OCI-LY1 (cell line): Measurements from ENCODE around the gene TMEM88.

Source experiments
- H2AFZ ChIP-seq: fragments of 200-600 bp; sonication (generic), shearing (Covaris generic); 2 replicates; pipeline ENCODE4 v1.6.0; 2014; ENCODE audit warnings: antibody characterized with exemption, mild to moderate bottlenecking, low read length
- H3F3A ChIP-seq: fragments of 200-600 bp; sonication (generic), shearing (Covaris generic); 2 replicates; pipeline ENCODE4 v1.6.0; 2014; ENCODE audit warnings: mild to moderate bottlenecking, antibody characterized with exemption, low read length, moderate library complexity; ENCODE audit not compliant: insufficient read depth
- H3K27ac ChIP-seq: fragments of 200-600 bp; sonication (generic); 2 replicates; pipeline ENCODE4 v1.5.1; 2014; ENCODE audit warnings: low read length, mixed run types, mild to moderate bottlenecking, low read depth; ENCODE audit not compliant: poor library complexity, severe bottlenecking
- H3K27me3 ChIP-seq: fragments of 200-600 bp; sonication (generic); 2 replicates; pipeline ENCODE4 v1.6.0; 2014; ENCODE audit warnings: antibody characterized with exemption, mild to moderate bottlenecking, low read length, moderate library complexity; ENCODE audit not compliant: insufficient read depth
- H3K36me3 ChIP-seq: fragments of 200-600 bp; sonication (generic); 2 replicates; pipeline ENCODE4 v1.6.1; 2014; ENCODE audit warnings: mild to moderate bottlenecking, antibody characterized with exemption, low read length, moderate library complexity, mixed read lengths; ENCODE audit not compliant: insufficient read depth
- H3K4me1 ChIP-seq: fragments of 200-600 bp; sonication (generic); 2 replicates; pipeline ENCODE4 v1.5.1; 2014; ENCODE audit warnings: mild to moderate bottlenecking, low read length, moderate library complexity; ENCODE audit not compliant: insufficient read depth, severe bottlenecking
- H3K4me2 ChIP-seq: fragments of 200-600 bp; sonication (generic), shearing (Covaris generic); 2 replicates; pipeline ENCODE4 v1.6.1; 2014; ENCODE audit warnings: low read length
- H3K4me3 ChIP-seq: fragments of 200-600 bp; sonication (generic); 2 replicates; pipeline ENCODE4 v1.5.1; 2014; ENCODE audit warnings: low read length, low read depth, mild to moderate bottlenecking, mixed read lengths; ENCODE audit not compliant: poor library complexity, severe bottlenecking
- H3K79me2 ChIP-seq: fragments of 200-600 bp; shearing (Covaris generic); 2 replicates; pipeline ENCODE4 v1.6.1; 2016; ENCODE audit warnings: mixed run types, low read length, mixed read lengths; ENCODE audit not compliant: insufficient read depth
- H3K9ac ChIP-seq: fragments of 200-600 bp; sonication (generic), shearing (Covaris generic); 2 replicates; pipeline ENCODE4 v1.6.1; 2014; ENCODE audit warnings: mild to moderate bottlenecking, low read length, mixed read lengths
- H3K9me2 ChIP-seq: fragments of 200-600 bp; sonication (generic), shearing (Covaris generic); 2 replicates; pipeline ENCODE4 v1.6.1; 2014; ENCODE audit warnings: low read depth, mild to moderate bottlenecking, low read length, mixed read lengths
- H3K9me3 ChIP-seq: fragments of 200-600 bp; shearing (Covaris generic); 2 replicates; pipeline ENCODE4 v1.6.1; 2014; ENCODE audit warnings: low read length, mixed read lengths
- H4K20me1 ChIP-seq: fragments of 200-600 bp; sonication (generic), shearing (Covaris generic); 2 replicates; pipeline ENCODE4 v1.6.0; 2016; ENCODE audit warnings: mild to moderate bottlenecking, low read length; ENCODE audit not compliant: insufficient read depth
- EZH2 ChIP-seq: fragments of 200-600 bp; sonication (generic), shearing (Covaris generic); IDR thresholded peaks from 2 replicates; pipeline ENCODE4 v1.8.0; 2017; ENCODE audit warnings: borderline replicate concordance, mixed run types, mild to moderate bottlenecking, antibody characterized with exemption, low read length, moderate library complexity, mixed read lengths
- TF ChIP-seq, protein P1 (sequence below): fragments of 200-600 bp; sonication (generic), shearing (Covaris generic); IDR thresholded peaks from 2 replicates; pipeline ENCODE4 v1.5.1; 2017; ENCODE audit warnings: mild to moderate bottlenecking, antibody characterized with exemption, low read length, moderate library complexity, mixed read lengths

Gene TMEM88, protein sequence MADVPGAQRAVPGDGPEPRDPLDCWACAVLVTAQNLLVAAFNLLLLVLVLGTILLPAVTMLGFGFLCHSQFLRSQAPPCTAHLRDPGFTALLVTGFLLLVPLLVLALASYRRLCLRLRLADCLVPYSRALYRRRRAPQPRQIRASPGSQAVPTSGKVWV

DNA sequence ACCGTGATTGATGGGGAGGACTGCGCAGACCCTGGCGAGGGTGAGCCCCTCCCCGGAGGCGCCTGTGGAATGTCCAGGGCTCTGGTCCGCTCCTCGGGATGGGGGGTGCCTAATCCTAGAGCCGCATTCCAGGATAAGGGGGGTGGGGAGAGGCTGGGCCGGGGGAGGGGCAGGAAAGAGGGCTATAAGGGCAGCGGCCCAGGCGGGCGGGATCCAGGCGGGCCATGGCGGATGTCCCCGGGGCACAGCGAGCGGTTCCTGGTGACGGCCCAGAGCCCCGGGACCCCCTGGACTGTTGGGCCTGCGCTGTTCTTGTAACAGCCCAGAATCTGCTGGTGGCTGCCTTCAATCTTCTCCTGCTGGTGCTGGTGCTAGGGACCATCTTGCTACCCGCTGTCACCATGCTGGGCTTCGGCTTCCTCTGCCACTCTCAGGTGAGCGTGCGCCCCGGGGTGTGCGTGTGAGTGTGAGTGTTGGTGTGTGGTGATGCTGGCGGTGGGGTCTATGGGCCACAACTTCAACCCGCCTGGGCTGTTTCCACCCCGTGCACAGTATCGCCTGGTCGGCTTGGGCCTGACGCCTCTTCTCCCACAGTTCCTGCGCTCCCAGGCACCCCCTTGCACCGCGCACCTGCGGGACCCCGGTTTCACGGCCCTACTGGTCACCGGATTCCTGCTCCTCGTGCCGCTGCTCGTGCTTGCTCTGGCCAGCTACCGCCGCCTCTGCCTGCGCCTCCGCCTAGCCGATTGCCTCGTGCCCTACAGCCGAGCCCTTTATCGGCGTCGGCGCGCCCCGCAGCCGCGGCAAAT lies at the start of gene TMEM88:
TSS of gene TMEM88 (plus strand) at position 216 of the 809 bp plus-strand sequence. CDS start at position 225, 9 bp downstream.
- TF ChIP-seq, protein P1, sequence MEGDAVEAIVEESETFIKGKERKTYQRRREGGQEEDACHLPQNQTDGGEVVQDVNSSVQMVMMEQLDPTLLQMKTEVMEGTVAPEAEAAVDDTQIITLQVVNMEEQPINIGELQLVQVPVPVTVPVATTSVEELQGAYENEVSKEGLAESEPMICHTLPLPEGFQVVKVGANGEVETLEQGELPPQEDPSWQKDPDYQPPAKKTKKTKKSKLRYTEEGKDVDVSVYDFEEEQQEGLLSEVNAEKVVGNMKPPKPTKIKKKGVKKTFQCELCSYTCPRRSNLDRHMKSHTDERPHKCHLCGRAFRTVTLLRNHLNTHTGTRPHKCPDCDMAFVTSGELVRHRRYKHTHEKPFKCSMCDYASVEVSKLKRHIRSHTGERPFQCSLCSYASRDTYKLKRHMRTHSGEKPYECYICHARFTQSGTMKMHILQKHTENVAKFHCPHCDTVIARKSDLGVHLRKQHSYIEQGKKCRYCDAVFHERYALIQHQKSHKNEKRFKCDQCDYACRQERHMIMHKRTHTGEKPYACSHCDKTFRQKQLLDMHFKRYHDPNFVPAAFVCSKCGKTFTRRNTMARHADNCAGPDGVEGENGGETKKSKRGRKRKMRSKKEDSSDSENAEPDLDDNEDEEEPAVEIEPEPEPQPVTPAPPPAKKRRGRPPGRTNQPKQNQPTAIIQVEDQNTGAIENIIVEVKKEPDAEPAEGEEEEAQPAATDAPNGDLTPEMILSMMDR: no peak
- no peak for TF ChIP-seq EZH2
- Histone ChIP-seq H3K9ac (peak within 1 kb of the TSS; percentile 34; the same call in 1 of the 2 replicates), H3K27ac (peak within 1 kb of the TSS; percentile 92), H3K4me2 (peak within 1 kb of the TSS; percentile 80), H3K9me3 (no peaks in the 10 kb centered on the region), H3K4me1 (peaks cover 50% of the 10 kb centered on the region), H3K4me3 (peak within 1 kb of the TSS; percentile 65), H3F3A (peaks cover 5% of the 10 kb centered on the region), H3K27me3 (no peaks in the 10 kb centered on the region), H3K79me2 (no peaks in the 10 kb centered on the region), H4K20me1 (no peaks in the 10 kb centered on the region), H2AFZ (no peak within 1 kb of the TSS), H3K9me2 (no peaks in the 10 kb centered on the region), H3K36me3 (peaks cover 37% of the 10 kb centered on the region)

DNA sequence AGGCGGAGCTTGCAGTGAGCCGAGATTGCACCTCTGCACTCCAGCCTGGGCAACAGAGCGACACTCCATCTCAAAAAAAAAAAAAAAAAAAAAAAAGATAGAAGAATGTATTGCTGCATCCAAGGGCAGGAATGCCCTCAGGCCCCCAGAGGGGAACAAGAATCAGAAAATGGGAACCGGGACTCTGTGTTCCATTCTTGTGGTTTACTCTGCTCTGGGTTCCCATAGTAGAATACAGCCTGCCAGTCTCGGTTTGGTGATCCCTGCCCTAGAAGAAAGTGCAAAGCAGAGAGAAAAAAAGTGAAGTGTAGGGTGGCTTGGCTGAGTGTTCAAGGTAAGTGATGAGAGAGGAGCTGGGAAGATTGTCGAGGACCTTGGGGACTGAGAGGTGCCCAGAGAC lies 48.3 kb upstream of the TMEM88 start:
- TF ChIP-seq, protein P1: no peak
- no peak for TF ChIP-seq EZH2
- no peak overlapping the region for H3K4me2 ChIP-seq
- H3K9ac ChIP-seq: no peak overlapping the region
- no peaks in the 10 kb centered on the region for H3K4me1 ChIP-seq
- no peaks in the 10 kb centered on the region for H3F3A ChIP-seq
- no peaks in the 10 kb centered on the region for H4K20me1 ChIP-seq
- no peak overlapping the region for H3K27ac ChIP-seq
- no peaks in the 10 kb centered on the region for H3K9me2 ChIP-seq
- H3K36me3 ChIP-seq: no peaks in the 10 kb centered on the region
- no peaks in the 10 kb centered on the region for H3K79me2 ChIP-seq
- H3K4me3 ChIP-seq: no peak overlapping the region
- H3K9me3 ChIP-seq: no peaks in the 10 kb centered on the region
- no peak overlapping the region for H2AFZ ChIP-seq
- H3K27me3 ChIP-seq: no peaks in the 10 kb centered on the region; the same call in 1 of the 2 replicates

DNA sequence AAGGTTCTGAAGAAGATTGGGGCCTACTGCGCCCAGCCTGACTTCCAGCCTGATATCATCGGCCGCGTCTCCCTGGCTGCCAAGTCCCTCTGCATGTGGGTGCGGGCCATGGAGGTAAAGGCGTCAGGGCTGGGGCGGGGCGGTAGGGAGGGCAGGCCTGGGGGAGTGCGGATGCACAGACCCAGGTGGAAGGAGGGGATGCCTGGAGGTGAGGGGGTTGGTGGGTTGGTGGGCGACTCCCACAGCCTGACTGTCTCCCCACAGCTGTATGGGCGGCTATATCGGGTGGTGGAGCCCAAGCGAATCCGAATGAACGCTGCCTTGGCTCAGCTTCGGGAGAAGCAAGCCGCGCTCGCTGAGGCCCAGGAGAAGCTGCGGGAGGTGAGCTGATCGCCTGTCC lies 47.7 kb upstream of the TMEM88 start:
- no peak overlapping the region for H3K27ac ChIP-seq
- no peak overlapping the region for H3K4me3 ChIP-seq
- H2AFZ ChIP-seq: no peak overlapping the region
- no peaks in the 10 kb centered on the region for H3K36me3 ChIP-seq
- H3K9ac ChIP-seq: no peak overlapping the region
- no peaks in the 10 kb centered on the region for H3F3A ChIP-seq
- H4K20me1 ChIP-seq: no peaks in the 10 kb centered on the region
- H3K27me3 ChIP-seq: no peaks in the 10 kb centered on the region; the same call in 1 of the 2 replicates
- H3K9me2 ChIP-seq: no peaks in the 10 kb centered on the region
- no peak overlapping the region for H3K4me2 ChIP-seq
- TF ChIP-seq, protein P1: no peak
- no peak for TF ChIP-seq EZH2
- H3K79me2 ChIP-seq: no peaks in the 10 kb centered on the region
- no peaks in the 10 kb centered on the region for H3K4me1 ChIP-seq
- no peaks in the 10 kb centered on the region for H3K9me3 ChIP-seq
